K562 (cell line): ENCODE measurements around the gene C12orf75. TPM values are rescaled to one million over a fixed set of nuclear protein-coding genes. Genes with fewer than 3 reads are reported as not detected.

Experiments
- ATAC-seq: fragments of 200-7000 bp; cut with Tn5 transposase; 3 replicates; pipeline ENCODE4 v1.9.1; 2020; ENCODE audit warnings: moderate library complexity
- BruUV-seq: library from RNA; stranded (reverse); fragments of 400-500 nt; replicated peaks from 2 replicates; lab custom pipeline; 2021; lab: Mats Ljungman, UMichigan
- CTCF ChIA-PET: fragments of 300-600 bp; formaldehyde crosslinking; extraction: SDS; loops from one replicate; lab custom pipeline; 2021; ENCODE audit warnings: low intra/inter-chr PET ratio; lab: Yijun Ruan, JAX
- POLR2A ChIA-PET: fragments of 300-600, 350-650 bp; sonication (Branson Sonifier 250); formaldehyde crosslinking; extraction: SDS; loops from one replicate; lab custom pipeline; 2021; ENCODE audit warnings: antibody characterized with exemption, inconsistent platforms; lab: Yijun Ruan, JAX
- DNase-seq, 4 experiments: peaks; one replicate each; pipeline versions ENCODE4 v3.0.0 to v3.0.0-alpha.2; 2011 to 2018; ENCODE audit warnings: low spot score in 3 of 4, mixed read lengths in 3 of 4; ENCODE audit errors: extremely low read depth in 1 of 4
- FAIRE-seq: peaks from 2 replicates; lab custom pipeline; 2011; peaks lifted over from hg19 to GRCh38; lab: Jason Lieb, UNC
- H2AFZ ChIP-seq: 2 replicates; pipeline ENCODE4 v1.6.0; 2011; ENCODE audit warnings: low read depth, low read length, control low read depth, inconsistent platforms
- H3K27ac ChIP-seq: fragments of 200-600 bp; 3 replicates; pipeline ENCODE4 v1.8.0; 2011; ENCODE audit warnings: low read depth, mild to moderate bottlenecking, control low read depth, inconsistent platforms, low read length, moderate library complexity, mixed read lengths; ENCODE audit errors: extremely low read depth
- H3K27me3 ChIP-seq, 2 experiments: fragments of 300-600 bp in 1 of 2; 2 replicates in 1 of 2; 3 replicates in 1 of 2; pipeline versions ENCODE4 v1.6.0 to v1.8.0; 2011; ENCODE audit warnings: inconsistent platforms in 2 of 2, low read length in 2 of 2, mild to moderate bottlenecking in 1 of 2, mixed read lengths in 1 of 2, moderate library complexity in 1 of 2; ENCODE audit not compliant: control insufficient read depth in 2 of 2, insufficient read depth in 2 of 2
- H3K36me3 ChIP-seq: fragments of 300-600 bp; 3 replicates; pipeline ENCODE4 v1.8.0; 2011; ENCODE audit warnings: mild to moderate bottlenecking, low read length, inconsistent platforms; ENCODE audit not compliant: control insufficient read depth, insufficient read depth
- H3K4me1 ChIP-seq, 2 experiments: fragments of 200-600 bp in 1 of 2; replicated peaks in 1 of 2; 2 replicates in 1 of 2; 3 replicates in 1 of 2; pipeline versions ENCODE4 v1.5.1 to v1.8.0; 2011; ENCODE audit warnings: inconsistent platforms in 2 of 2, low read length in 2 of 2, mild to moderate bottlenecking in 1 of 2, mixed read lengths in 1 of 2, moderate library complexity in 1 of 2; ENCODE audit not compliant: control insufficient read depth in 2 of 2, insufficient read depth in 2 of 2
- H3K4me2 ChIP-seq: 2 replicates; pipeline ENCODE4 v1.6.1; 2011; ENCODE audit warnings: low read length, control low read depth, inconsistent platforms, mixed read lengths; ENCODE audit not compliant: insufficient read depth
- H3K4me3 ChIP-seq: fragments of 200-600 bp; sonication (generic), shearing (Covaris generic); 2 replicates; pipeline ENCODE4 v1.5.1; 2016; ENCODE audit warnings: control low read depth, inconsistent platforms
- H3K79me2 ChIP-seq: fragments of 200-600 bp; 3 replicates; pipeline ENCODE4 v1.8.0; 2011; ENCODE audit warnings: low read length, inconsistent platforms; ENCODE audit not compliant: control insufficient read depth, insufficient read depth
- H3K9ac ChIP-seq, 2 experiments: 2 replicates each; pipeline versions ENCODE4 v1.6.0 to v1.6.1; 2011; ENCODE audit warnings: low read depth in 2 of 2, low read length in 2 of 2, control low read depth in 1 of 2, inconsistent platforms in 1 of 2, mild to moderate bottlenecking in 1 of 2, mixed read lengths in 1 of 2; ENCODE audit not compliant: insufficient read depth in 1 of 2
- H3K9me1 ChIP-seq: one replicate; pipeline ENCODE4 v1.6.0; 2011; ENCODE audit warnings: inconsistent platforms, mild to moderate bottlenecking, low read length, moderate library complexity; ENCODE audit not compliant: control insufficient read depth, insufficient read depth
- H3K9me3 ChIP-seq: replicated peaks from 2 replicates; pipeline ENCODE4 v1.5.1; 2011; ENCODE audit warnings: low read depth, low read length, inconsistent platforms; ENCODE audit not compliant: control insufficient read depth, insufficient read depth
- H4K20me1 ChIP-seq: replicated peaks from 2 replicates; pipeline ENCODE4 v1.6.1; 2011; ENCODE audit warnings: low read length, inconsistent platforms, mixed read lengths; ENCODE audit not compliant: control insufficient read depth, insufficient read depth
- BHLHE40 ChIP-seq: IDR thresholded peaks from 2 replicates; pipeline ENCODE4 v1.6.1; 2011; ENCODE audit warnings: low read length, improper control_type of control experiment
- DLX4 ChIP-seq: fragments of 250-450 bp; sonication (Bioruptor Pico); IDR thresholded peaks from 2 replicates; pipeline ENCODE4 v1.6.1; 2021; ENCODE audit warnings: mild to moderate bottlenecking
- ELF1 ChIP-seq: fragments of 200-800 bp; sonication (Bioruptor generic); IDR thresholded peaks from 2 replicates; pipeline ENCODE4 v1.6.1; 2016; ENCODE audit warnings: missing genetic modification characterization, missing compliant biosample characterization
- FUS ChIP-seq: fragments of 200-400 bp; formaldehyde crosslinking; optimal IDR thresholded peaks from 2 replicates; pipeline ENCODE3; 2017; ENCODE audit warnings: low read depth, low read length
- GATAD2A ChIP-seq: fragments of 450-650 bp; IDR thresholded peaks from 2 replicates; pipeline ENCODE4 v1.6.1; 2017
- IFI16 ChIP-seq: fragments of 250-450 bp; sonication (Bioruptor Pico); IDR thresholded peaks from 2 replicates; pipeline ENCODE4 v2.1.2; 2022; ENCODE audit warnings: mild to moderate bottlenecking, inconsistent platforms
- JUN ChIP-seq, 2 experiments: sonication (generic) in 1 of 2; formaldehyde crosslinking in 1 of 2; IDR thresholded peaks; 2 replicates each; pipeline versions ENCODE4 v1.6.1 to v1.8.0; 2012 to 2022; ENCODE audit warnings: borderline replicate concordance in 2 of 2, mild to moderate bottlenecking in 2 of 2, improper control_type of control experiment in 1 of 2, low read depth in 1 of 2, low read length in 1 of 2, missing genetic modification reagents in 1 of 2
- MYNN ChIP-seq, 2 experiments: sonication (generic); formaldehyde crosslinking in 1 of 2; IDR thresholded peaks; 2 replicates each; pipeline versions ENCODE4 v1.5.0 to v1.6.1; 2016 to 2020; ENCODE audit warnings: antibody characterized with exemption in 1 of 2, missing genetic modification reagents in 1 of 2
- PHTF2 ChIP-seq: fragments of 250-450 bp; sonication (Bioruptor Pico); IDR thresholded peaks from 2 replicates; pipeline ENCODE4 v1.5.0; 2021; ENCODE audit warnings: mild to moderate bottlenecking
- POLR2H ChIP-seq: IDR thresholded peaks from 2 replicates; pipeline ENCODE4 v1.6.1; 2016; ENCODE audit warnings: missing genetic modification characterization, low read depth, mild to moderate bottlenecking, control low read depth, missing compliant biosample characterization, moderate library complexity
- SMARCA5 ChIP-seq: fragments of 450-650 bp; IDR thresholded peaks from 2 replicates; pipeline ENCODE4 v1.6.1; 2016
- TARDBP ChIP-seq: fragments of 450-650 bp; IDR thresholded peaks from 2 replicates; pipeline ENCODE4 v1.6.1; 2016
- ZNF174 ChIP-seq: fragments of 250-450 bp; sonication (Bioruptor Pico); IDR thresholded peaks from 2 replicates; pipeline ENCODE4 v1.4.0; 2020; ENCODE audit warnings: mild to moderate bottlenecking
- ZNF408 ChIP-seq: fragments of 250-450 bp; sonication (Bioruptor Pico); IDR thresholded peaks from 2 replicates; pipeline ENCODE4 v1.4.0; 2020; ENCODE audit warnings: low read depth, mild to moderate bottlenecking, moderate library complexity
- WGBS: fragments of 100-300 bp; shearing (Covaris generic); methylation state at CpG from one replicate; pipeline ENCODE4 v1.1.6; 2016; ENCODE audit warnings: low coverage, mixed read lengths; ENCODE audit not compliant: insufficient coverage; ENCODE audit errors: missing lambda C conversion rate; 5-methylcytosine and 5-hydroxymethylcytosine counted together
- in situ Hi-C: fragments of 300-500 bp; cut with MboI; formaldehyde crosslinking; loops from 4 replicates; pipeline ENCODE4 v1.15.0; 2018; ENCODE audit warnings: inconsistent platforms, mixed read lengths
- intact Hi-C: fragments of 100-400 bp; cut with micrococcal nuclease; formaldehyde crosslinking; loops from 2 replicates; pipeline ENCODE4 v1.14.2; 2022
- polyA plus RNA-seq, 8 experiments: library from polyadenylated mRNA; depleted of rRNA in 4 of 8; stranded (reverse) in 5 of 8; unstranded in 3 of 8; fragments of >200 nt; fragmentation: Nextera tagmentation in 2 of 8; fragmentation: Illumina TruSeq in 1 of 8; extraction: Ambion mirVana in 2 of 8; extraction: Trizol in 1 of 8; gene quantifications; 2 replicates each; pipeline versions ENCODE4 v1.2.1 to v1.2.3, GENCODE V29; 2011 to 2014; ENCODE audit warnings: inconsistent platforms in 1 of 8, missing spikeins in 1 of 8
- total RNA-seq, 7 experiments: library from RNA; depleted of rRNA in 6 of 7; stranded (reverse); fragments of >200 nt in 6 of 7; fragmentation: Illumina TruSeq in 2 of 7; extraction: Trizol in 2 of 7; gene quantifications; 2 replicates each; pipeline versions ENCODE4 v1.2.1 to v1.2.3, GENCODE V29; 2011 to 2021; ENCODE audit warnings: low replicate concordance in 1 of 7
- TF ChIP-seq, protein P1 (sequence below): fragments of 200-800 bp; sonication (Bioruptor generic); IDR thresholded peaks from 2 replicates; pipeline ENCODE4 v1.6.1; 2016; ENCODE audit warnings: missing genetic modification characterization, missing compliant biosample characterization
- TF ChIP-seq, protein P2 (sequence below): fragments of 450-650 bp; formaldehyde crosslinking; IDR thresholded peaks from 2 replicates; pipeline ENCODE4 v1.4.0; 2022; ENCODE audit warnings: mild to moderate bottlenecking, moderate library complexity

The C12orf75 gene
- total and polyA plus RNA-seq, 9 of the 15 experiments (the other 6 are each of a cell fraction or from before 2014, with no cell fraction given): 0.06 to 0.82 (median 0.26) TPM; not detected in 3

GRCh38 chr12:105337391-105337790 lies 6.9 kb downstream of the C12orf75 start (continued):
- TF ChIP-seq ZNF408 (CRISPR knock-in tag): no peak

GRCh38 chr12:105338966-105339365 lies 8.5 kb downstream of the C12orf75 start:
- no peak overlapping the region for H3K4me3 ChIP-seq
- no peaks in the 10 kb centered on the region; the same call in 1 of the 2 replicates for H3K9me3 ChIP-seq
- intact Hi-C loops: no loop called here
- no peaks in the 10 kb centered on the region for H3K9me1 ChIP-seq
- H3K27me3 ChIP-seq: no peaks in the 10 kb centered on the region
- CTCF ChIA-PET: no interaction called here
- ATAC-seq (no peak), DNase-seq (no peak), FAIRE-seq (no peak)
- in situ Hi-C loops: no loop called here
- no peaks in the 10 kb centered on the region for H3K36me3 ChIP-seq
- no peak overlapping the region for H2AFZ ChIP-seq
- POLR2A ChIA-PET: no interaction called here
- no peak overlapping the region for H3K27ac ChIP-seq
- WGBS: 0% methylated on average over 1 of the region's 1 CpG
- BruUV-seq: no TSS peak
- no peak overlapping the region for H3K9ac ChIP-seq
- no peaks in the 10 kb centered on the region for H3K79me2 ChIP-seq
- no peaks in the 10 kb centered on the region for H3K4me1 ChIP-seq
- H4K20me1 ChIP-seq: no peaks in the 10 kb centered on the region; the same call in 1 of the 2 replicates
- H3K4me2 ChIP-seq: no peak overlapping the region
- no peak for TF ChIP-seq FUS
- TF ChIP-seq, protein P1, sequence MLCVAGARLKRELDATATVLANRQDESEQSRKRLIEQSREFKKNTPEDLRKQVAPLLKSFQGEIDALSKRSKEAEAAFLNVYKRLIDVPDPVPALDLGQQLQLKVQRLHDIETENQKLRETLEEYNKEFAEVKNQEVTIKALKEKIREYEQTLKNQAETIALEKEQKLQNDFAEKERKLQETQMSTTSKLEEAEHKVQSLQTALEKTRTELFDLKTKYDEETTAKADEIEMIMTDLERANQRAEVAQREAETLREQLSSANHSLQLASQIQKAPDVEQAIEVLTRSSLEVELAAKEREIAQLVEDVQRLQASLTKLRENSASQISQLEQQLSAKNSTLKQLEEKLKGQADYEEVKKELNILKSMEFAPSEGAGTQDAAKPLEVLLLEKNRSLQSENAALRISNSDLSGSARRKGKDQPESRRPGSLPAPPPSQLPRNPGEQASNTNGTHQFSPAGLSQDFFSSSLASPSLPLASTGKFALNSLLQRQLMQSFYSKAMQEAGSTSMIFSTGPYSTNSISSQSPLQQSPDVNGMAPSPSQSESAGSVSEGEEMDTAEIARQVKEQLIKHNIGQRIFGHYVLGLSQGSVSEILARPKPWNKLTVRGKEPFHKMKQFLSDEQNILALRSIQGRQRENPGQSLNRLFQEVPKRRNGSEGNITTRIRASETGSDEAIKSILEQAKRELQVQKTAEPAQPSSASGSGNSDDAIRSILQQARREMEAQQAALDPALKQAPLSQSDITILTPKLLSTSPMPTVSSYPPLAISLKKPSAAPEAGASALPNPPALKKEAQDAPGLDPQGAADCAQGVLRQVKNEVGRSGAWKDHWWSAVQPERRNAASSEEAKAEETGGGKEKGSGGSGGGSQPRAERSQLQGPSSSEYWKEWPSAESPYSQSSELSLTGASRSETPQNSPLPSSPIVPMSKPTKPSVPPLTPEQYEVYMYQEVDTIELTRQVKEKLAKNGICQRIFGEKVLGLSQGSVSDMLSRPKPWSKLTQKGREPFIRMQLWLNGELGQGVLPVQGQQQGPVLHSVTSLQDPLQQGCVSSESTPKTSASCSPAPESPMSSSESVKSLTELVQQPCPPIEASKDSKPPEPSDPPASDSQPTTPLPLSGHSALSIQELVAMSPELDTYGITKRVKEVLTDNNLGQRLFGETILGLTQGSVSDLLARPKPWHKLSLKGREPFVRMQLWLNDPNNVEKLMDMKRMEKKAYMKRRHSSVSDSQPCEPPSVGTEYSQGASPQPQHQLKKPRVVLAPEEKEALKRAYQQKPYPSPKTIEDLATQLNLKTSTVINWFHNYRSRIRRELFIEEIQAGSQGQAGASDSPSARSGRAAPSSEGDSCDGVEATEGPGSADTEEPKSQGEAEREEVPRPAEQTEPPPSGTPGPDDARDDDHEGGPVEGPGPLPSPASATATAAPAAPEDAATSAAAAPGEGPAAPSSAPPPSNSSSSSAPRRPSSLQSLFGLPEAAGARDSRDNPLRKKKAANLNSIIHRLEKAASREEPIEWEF (CRISPR knock-in tag): no peak
- no peak for TF ChIP-seq TARDBP
- TF ChIP-seq POLR2H (tag): no peak
- no peak for TF ChIP-seq IFI16 (CRISPR knock-in tag)
- TF ChIP-seq BHLHE40: no peak
- no peak for TF ChIP-seq SMARCA5
- no peak for TF ChIP-seq ZNF174 (CRISPR knock-in tag)
- TF ChIP-seq MYNN (IDR thresholded peaks at IDR 0.05): no peak
- no peak for TF ChIP-seq MYNN (CRISPR knock-in tag; IDR thresholded peaks at IDR 0.05)
- no peak for TF ChIP-seq ELF1 (tag)
- TF ChIP-seq JUN (IDR thresholded peaks at IDR 0.05; ENCODE audit: borderline replicate concordance, low read depth, low read length): no peak
- no peak for TF ChIP-seq JUN (CRISPR knock-in tag; IDR thresholded peaks at IDR 0.05; ENCODE audit: borderline replicate concordance)
- no peak for TF ChIP-seq DLX4 (CRISPR knock-in tag)
- TF ChIP-seq PHTF2 (CRISPR knock-in tag): no peak
- TF ChIP-seq, protein P2, sequence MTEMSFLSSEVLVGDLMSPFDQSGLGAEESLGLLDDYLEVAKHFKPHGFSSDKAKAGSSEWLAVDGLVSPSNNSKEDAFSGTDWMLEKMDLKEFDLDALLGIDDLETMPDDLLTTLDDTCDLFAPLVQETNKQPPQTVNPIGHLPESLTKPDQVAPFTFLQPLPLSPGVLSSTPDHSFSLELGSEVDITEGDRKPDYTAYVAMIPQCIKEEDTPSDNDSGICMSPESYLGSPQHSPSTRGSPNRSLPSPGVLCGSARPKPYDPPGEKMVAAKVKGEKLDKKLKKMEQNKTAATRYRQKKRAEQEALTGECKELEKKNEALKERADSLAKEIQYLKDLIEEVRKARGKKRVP (CRISPR knock-in tag): no peak
- TF ChIP-seq GATAD2A: no peak
